ENCODE data around the gene WSB1.
"Not testable (repeated sequence)": the region's sequence is repeated elsewhere in the genome, so short reads cannot be mapped to it uniquely, and the experiment has no call there.

The WSB1 gene

GRCh38 chr17:27293898-27294688, at the start of gene WSB1:
TSS of gene WSB1 (plus strand) at chr17:27294114. CDS start at chr17:27294396, 282 bp downstream.
- peak; percentile 84 for DNase-seq

- DNase-seq: no peak
Measured at GRCh38 chr17:27244491-27245223, 49.3 kb upstream of the WSB1 start.

GRCh38 chr17:27245230-27245696, 48.7 kb upstream of the WSB1 start:
- DNase-seq: peak; percentile 74

GRCh38 chr17:27246537-27246936, 47.4 kb upstream of the WSB1 start:
- DNase-seq: no peak

GRCh38 chr17:27247071-27247957, 46.6 kb upstream of the WSB1 start:
- peak; percentile 36 for DNase-seq

GRCh38 chr17:27247958-27248342, 46.0 kb upstream of the WSB1 start:
- no peak for DNase-seq

GRCh38 chr17:27250791-27251190, 43.1 kb upstream of the WSB1 start:
- DNase-seq: not testable (repeated sequence)

- not testable (repeated sequence) for DNase-seq
Measured at GRCh38 chr17:27254802-27255201, 39.1 kb upstream of the WSB1 start.

- DNase-seq: no peak
Measured at GRCh38 chr17:27256225-27257030, 37.5 kb upstream of the WSB1 start.

- DNase-seq: no peak
Measured at GRCh38 chr17:27257031-27257357, 36.9 kb upstream of the WSB1 start.

GRCh38 chr17:27259356-27259755, 34.6 kb upstream of the WSB1 start:
- DNase-seq: no peak

- no peak for DNase-seq
Measured at GRCh38 chr17:27263386-27263785, 30.5 kb upstream of the WSB1 start.

- DNase-seq: no peak
Measured at GRCh38 chr17:27264068-27264812, 29.7 kb upstream of the WSB1 start.

GRCh38 chr17:27265333-27265732, 28.6 kb upstream of the WSB1 start:
- DNase-seq: no peak

GRCh38 chr17:27266228-27266627, 27.7 kb upstream of the WSB1 start:
- DNase-seq: no peak

GRCh38 chr17:27268394-27269085, 25.4 kb upstream of the WSB1 start:
- DNase-seq: peak; percentile 12

GRCh38 chr17:27269201-27269600, 24.7 kb upstream of the WSB1 start:
- DNase-seq: no peak

GRCh38 chr17:27269974-27270373, 23.9 kb upstream of the WSB1 start:
- no peak for DNase-seq

- DNase-seq: no peak
Measured at GRCh38 chr17:27276653-27277156, 17.2 kb upstream of the WSB1 start.

GRCh38 chr17:27279132-27279531, 14.8 kb upstream of the WSB1 start:
- DNase-seq: not testable (repeated sequence)

GRCh38 chr17:27280527-27280926, 13.4 kb upstream of the WSB1 start:
- DNase-seq: no peak
